ENCODE data around the gene NMNAT3.
"Not testable (repeated sequence)": the region's sequence is repeated elsewhere in the genome, so short reads cannot be mapped to it uniquely, and the experiment has no call there.

Gene NMNAT3

DNA sequence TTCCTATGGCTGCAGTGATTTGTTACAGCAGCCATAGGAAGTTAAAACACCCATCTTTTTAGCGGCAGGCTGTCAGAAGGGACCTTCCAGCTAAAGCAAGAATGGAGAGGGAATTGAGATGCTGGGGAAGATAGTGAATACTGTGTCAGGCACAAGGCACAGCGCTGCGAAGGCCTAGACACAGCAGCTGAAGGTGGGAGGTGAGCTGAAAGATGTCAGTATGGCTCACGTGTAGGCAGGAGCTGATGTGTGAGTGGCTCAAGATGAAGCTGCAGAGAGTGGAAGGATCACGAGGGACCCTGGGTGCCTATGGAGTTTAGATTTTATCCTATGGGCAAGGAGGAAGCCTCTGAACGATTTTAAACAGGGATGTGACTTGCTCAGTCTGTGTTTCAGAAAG is 44.3 kb downstream of the NMNAT3 start:
- DNase-seq, result no peak

DNA sequence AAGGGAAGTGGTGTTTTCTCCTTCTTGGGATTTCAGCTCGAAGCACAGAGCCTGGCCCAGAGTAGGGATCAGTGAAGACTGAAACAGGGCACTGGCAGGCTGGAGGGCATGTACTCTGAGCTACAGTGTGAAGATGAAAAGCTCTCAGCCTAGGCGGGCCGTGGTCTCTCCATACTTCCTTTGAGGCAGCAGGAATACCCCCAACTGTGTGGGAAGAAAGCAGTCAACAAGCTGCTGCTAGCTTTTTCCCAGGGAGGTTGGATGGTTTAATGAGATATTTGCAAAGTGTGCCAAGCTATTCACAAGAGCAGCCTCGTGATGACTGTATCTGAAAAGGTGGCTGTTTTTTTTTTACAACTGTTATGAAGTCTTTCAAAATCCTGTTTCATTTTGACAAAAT is 47.2 kb downstream of the NMNAT3 start:
- no peak for DNase-seq

DNA sequence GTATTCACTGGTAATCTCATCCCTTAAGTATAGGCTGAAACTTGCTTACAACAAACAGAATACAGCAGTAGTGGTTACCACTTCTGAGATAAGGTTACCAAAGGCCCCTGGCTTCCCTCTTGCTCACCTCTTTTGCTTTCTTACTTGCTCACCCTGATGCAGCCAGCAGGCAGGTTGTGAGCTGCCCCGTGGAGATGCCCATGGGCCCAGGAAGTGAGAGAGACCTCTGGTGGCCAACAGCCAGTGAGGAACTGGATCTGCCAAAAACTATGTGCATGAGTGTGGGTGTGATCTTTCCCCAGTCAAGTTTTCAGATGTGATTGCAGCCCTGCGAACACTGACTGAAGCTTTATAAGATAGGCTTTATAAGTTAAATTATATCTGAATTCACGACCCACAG is 48.7 kb downstream of the NMNAT3 start:
- DNase-seq, result no peak

DNA sequence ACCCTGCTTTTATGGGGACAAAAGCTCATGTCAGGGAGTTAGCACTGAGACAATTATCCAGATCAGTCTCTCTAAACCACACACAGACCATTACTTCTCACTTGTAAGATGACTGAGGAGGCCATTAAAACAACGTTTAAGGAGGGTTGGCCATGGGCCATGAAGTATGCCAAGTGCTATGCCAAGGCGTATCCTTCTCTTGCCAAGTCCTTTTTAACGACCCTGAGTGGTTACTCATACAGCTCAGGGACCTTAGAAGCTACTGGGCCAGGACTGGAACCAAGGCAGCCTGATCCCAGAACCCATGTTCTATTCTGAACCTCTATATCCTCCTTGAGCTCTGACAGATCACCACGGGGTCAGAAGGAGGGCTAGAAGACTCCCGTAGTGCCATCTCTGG is 50.0 kb downstream of the NMNAT3 start:
- DNase-seq, result no peak

DNA sequence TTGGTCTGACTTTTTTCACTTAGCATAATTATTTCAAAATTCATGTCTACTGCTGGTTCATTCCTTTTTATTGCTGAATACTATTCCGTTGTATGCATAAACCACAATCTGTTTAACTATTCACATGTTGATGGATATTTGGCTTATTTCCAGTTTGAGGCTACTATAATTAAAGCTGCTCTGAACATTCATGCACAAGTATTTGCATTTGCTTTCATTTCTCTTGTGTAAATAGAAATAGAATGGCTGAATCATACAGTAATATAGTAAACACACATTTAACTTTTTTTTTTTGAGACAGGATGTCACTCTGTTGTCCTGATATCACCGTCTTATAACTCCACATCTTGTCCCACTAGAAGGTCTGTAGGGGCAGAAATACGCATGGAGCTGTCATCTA is 57.3 kb downstream of the NMNAT3 start:
- no peak for DNase-seq

DNA sequence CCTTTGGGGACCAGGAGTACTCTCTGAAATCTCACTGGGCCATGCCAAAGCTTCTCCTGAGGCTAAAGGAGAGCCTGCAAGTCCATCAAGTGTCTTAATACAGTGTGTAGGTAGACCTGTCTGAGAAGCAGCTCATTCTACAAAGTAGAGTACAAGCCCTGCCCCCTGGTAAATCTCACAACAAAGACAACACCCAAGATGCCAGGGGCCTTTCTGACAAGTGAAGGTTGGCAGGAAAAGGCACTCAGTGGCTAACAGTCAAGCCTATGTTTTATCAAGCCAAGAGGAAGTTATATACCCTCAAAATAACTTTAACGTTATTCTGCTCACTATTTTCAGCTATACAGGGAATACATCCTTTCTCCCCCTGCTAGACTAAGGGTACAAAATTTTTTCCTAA is 58.3 kb downstream of the NMNAT3 start:
- no peak for DNase-seq

DNA sequence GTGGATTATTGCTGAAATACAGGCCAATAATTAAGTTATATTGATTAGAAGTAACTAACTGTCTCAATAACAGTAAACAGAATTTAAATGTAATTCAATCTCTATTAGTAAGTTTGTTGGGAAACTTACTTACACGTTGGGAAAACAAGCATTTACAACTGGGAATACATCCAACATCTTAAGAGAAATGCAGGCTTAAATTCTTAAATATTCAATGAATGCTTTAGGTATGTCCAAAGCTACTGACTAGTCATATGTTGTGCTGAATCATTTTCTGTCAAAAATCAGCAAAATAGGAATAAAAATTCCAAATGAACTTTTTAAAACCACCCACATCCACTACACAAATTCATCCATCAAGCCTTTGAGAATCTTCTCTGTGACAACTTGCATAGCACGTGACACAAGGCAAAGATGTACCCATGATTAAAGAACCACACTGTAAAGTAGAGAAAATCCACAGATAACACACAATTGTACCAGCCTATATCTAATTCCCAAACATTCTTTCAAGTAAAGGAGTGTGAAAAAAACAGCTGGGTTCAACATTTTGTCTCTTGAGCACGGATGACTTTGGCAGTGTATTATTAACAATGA is 60.0 kb downstream of the NMNAT3 start:
- DNase-seq, result no peak

DNA sequence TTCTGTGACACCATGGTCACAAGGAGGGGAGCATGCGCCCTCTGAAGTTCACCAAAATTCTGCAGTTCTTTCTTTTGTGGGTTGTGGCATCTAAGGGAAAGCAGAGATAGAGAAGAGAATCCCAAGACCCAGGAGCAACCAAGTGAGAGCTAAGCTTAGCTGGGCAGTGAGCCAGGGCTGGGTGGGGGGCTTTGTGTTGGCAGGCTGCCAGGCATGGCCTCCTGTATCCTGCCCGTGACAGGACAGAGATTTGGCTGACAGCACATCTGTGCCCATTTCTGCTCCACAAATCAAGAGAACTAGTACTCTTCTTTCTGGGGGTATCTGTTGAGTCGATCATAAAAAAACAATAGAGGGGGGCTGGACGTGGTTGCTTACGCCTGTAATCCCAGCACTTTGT is 66.2 kb downstream of the NMNAT3 start:
- DNase-seq, result no peak

DNA sequence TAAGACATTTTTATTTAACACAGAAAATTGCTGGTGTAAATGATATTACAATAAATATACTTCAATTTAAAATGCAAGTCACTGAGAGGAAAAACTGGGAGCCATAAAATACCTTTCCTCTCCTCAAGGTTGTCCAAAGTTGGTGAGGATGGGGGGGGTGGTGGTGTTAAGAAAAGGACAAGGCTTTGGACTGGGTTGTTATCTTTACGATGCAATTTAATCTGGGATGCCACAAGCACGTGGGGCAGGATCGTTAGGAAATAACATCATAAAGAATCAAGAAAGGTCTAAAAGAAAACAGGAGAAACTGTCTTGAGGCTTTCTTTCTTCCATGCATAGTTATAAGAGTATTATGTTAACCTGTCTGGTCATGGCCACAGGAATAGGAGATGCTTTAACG is 66.9 kb downstream of the NMNAT3 start:
- no peak for DNase-seq

DNA sequence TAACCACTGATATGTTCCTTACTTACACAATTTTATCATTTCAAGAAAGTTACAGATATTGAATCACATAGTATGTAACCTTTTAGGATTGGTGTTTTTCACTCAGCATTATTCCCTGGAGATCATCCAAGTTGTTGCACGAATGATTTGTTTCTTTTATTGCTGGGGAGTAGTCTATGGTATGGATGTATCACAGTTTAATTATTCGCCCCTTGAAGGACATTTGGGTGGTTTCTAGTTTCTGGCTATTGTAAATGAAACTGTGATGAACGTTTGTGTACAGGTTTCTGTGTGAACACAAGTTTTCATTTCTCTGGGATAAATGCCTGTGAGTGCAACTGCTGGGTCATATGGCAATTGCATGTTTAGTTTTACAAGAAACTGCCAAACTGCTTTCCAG is 68.8 kb downstream of the NMNAT3 start:
- no peak for DNase-seq

DNA sequence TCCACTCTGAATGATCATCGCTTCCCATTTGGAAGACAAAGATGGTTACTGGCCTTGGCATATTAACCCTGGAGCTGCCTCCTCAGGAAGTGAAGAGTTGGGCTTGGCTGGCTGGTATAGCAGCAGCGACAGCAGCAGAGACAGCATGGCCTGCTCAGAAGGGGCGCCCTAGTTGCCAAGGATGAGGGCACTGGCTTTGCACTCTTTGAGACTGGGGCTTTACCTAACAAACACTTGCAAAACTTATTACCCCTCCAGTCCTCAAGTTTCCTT is 69.7 kb downstream of the NMNAT3 start:
- DNase-seq, result no peak

DNA sequence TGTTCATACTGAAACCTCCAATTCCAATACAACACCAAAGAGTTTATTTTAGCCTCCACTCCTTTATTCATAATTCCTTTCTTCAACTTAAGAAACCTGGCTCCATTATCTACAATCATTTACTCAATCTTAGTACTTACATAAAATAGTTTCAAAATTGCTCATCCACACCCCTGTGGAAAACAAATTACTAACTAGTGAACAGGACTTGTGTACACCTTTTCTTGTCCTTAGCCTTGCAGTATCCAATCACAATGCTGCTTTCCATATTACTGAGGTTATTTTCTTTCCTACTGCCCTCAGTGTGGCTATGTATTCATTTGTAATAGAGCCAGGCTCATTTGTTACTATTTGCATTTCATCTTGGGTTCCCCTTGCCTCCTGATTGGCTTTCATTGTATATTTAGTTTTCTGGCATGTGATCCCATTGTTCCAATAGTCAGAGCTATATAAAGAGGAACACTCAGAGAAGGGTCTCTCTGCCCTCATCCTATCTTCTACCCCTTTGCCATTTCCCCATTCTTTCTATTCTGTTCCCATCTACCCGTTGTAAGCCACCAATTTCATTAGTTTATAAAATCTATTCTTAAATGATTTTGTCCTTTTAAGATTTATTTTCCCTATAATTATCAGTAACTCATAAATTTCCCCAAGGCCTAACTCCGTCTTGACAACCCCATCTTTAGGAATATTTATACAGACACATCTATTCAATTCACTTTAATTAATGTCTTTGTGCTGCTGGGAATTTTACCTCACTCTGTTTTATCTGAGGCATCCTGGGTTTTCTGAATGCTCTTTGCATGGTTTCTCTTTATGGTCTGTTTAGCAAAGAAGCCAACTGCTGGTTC is 70.3 kb downstream of the NMNAT3 start:
- no peak for DNase-seq

DNA sequence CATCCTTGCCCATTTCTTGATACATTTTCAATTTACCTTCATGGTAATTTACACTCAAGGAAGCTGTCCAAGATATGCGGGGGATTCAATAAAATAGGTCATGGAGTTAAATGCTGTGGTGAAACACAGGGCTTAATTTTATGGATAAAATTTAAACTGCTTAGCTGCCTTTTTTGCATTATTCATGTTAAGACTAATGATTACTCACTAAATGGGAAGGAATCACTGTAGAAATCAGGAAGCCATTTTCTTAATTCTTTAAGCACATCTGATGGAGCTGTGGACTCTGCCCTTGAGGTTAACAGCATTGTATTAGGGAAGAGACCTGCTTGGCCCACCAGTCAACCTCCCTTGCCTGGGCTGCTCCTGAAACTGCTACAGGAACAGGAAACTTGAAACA is 75.8 kb downstream of the NMNAT3 start:
- no peak for DNase-seq

DNA sequence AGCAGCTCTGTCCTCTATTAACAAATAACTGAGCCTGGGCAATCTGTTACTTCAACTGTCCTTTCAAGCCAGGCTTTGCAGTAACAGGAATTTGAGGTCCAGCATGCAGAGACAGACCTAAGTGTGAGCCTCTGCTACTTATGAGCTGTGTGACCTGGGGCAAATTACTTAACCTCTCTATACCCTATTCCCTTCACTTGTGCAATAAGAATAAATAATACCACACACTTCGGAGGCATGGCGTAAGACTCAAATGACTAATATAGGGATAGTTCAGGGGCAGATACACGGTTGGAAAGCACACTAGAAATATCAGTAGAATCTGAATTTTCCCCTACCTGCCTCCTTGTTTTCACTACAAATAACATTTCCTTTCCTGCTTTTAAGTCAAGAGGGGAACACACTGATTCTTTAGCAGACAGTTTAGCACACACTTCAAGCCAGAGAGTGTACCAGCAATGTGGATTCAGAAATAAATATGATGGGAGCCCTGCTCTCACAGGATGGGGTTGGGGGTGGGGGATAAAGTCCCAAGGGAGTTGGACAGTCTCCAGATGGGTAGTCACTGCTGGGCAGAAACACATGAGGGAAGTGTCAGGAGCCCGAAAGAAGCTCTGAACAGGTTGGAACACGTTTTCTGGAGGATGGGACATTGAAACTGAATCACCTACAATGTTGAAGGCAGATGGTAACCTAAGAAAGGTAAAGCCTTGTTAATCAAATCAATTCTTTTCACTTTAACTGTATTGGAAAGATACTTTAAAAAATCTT is 76.4 kb downstream of the NMNAT3 start:
- no peak for DNase-seq

DNA sequence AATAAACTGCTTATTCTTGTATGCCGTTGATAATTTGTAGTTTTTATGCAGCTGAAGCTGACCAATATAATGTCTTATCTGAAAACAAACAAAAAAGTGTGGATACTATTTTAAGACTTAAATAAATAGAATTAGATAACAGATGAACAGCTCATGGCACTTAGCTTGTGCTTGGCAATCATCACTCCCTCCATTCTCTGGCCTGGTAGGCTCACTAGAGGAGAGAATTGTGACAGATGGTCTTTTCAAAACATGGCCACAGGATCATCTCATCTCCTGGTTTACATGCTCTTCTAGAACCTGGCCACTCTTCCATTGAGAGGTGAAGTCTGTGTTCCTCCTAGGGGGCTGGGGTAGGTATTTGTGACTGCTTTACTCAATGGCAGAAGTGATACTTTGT is 79.8 kb downstream of the NMNAT3 start:
- no peak for DNase-seq

DNA sequence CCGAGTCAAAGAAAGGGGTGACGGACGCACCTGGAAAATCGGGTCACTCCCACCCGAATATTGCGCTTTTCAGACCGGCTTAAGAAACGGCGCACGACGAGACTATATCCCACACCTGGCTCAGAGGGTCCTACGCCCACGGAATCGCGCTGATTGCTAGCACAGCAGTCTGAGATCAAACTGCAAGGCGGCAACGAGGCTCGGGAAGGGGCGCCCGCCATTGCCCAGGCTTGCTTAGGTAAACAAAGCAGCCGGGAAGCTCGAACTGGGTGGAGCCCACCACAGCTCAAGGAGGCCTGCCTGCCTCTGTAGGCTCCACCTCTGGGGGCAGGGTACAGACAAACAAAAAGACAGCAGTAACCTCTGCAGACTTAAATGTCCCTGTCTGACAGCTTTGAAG is 86.6 kb downstream of the NMNAT3 start:
- not testable (repeated sequence) for DNase-seq

DNA sequence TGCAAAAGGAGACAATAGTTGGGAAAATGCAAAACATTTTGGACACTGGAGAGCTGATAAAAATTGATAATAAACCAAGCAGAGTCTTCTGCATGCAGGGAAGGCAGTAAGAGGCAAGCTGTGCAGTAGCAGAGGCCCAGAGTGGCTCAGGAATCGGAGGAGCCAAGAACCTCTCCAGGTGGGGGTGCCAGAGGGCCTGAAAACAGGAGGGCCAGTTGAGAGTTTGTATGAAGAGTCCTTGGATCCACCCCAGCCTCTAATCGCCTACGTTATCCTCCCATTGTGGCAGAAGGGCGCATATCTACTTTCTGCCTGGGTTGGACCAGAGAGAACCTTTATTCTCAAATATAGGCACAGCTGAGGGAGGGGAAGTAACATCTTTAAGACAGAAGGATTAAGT is 89.3 kb downstream of the NMNAT3 start:
- DNase-seq, result no peak

DNA sequence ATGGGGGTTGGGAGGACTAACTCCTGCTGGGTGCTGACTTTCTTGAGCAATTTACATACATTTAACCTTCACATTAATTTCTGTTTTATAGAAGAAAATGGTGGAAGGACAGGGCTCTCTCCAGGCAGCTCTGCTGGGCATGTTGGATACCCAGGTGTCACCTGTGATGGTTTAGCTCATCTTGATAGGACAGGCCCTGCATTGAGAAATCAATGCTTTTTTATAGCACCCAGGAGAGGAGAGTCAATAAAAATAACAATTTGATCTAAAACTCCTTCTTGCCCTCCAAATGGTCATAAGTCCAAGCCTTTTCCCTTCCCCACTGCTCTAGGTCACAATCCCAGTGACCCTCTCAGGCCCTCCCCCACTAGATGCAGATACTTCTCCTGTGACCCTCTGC is 90.0 kb downstream of the NMNAT3 start:
- no peak for DNase-seq

DNA sequence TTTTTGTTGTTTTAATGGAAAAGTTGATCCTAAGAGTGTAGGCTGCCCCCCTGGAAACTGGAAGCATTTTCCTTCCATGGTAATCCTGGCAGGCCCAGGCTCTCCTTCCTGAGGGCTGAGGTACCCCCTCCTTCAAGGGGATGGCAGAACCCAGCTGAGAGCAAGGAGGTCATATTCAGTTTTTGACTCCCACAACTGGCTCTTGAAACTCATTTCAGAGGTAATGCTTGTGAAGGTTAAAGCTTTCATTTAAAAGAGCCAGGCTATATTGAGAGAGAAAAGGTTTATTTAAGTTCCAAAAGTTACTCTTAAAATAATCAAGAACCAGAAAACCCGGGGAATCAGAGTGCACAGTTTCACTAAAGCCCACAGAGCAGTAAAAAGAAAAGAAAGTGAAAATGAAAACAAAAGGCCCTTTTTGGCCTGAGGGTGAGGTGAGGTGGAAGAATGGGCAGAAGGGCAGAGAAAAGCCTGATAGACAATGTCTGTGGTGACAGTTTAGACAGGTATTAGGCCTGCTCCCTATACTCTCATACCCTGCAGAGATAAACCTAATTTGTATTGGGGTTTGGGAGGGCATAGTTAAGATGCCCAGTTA is 91.3 kb downstream of the NMNAT3 start:
- no peak for DNase-seq

DNA sequence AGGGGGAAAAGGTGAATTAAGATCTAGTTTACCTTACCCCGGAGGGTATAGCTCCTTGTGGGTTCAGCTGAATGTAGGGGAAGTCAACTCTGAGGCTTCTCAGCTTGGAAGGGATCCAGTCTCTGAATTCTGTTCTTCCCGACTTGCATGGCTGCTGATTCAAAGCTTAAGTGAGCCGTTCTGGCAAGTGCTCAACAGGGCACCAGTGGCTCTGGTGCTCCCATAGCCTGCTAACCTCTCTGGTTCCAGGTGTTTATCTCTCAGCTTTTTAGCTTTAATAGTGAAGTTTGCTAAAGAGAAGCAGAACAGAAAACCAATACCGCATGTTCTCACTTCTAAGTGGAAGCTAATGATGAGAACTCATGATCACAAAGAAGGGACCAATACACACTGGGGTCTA is 92.0 kb downstream of the NMNAT3 start:
- DNase-seq, result no peak

DNA sequence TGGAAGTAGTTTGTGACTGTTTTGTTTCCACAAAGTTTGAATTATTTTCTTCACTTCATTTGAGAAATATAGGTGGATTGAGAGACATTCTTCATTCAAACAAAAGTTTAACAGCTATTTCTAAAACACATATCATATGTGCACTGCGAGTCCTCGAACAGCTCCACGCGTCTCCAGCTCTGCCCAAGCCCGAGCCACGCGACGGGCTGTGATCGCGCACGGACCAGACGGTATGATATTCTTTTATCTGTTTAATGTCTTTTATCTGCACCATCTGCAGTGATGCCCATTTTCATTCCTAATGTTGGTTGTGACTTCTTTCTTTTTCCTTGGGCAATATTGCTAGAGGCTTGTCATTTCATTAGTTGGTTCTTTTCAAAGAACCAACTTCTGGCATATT is 94.1 kb downstream of the NMNAT3 start:
- not testable (repeated sequence) for DNase-seq

DNA sequence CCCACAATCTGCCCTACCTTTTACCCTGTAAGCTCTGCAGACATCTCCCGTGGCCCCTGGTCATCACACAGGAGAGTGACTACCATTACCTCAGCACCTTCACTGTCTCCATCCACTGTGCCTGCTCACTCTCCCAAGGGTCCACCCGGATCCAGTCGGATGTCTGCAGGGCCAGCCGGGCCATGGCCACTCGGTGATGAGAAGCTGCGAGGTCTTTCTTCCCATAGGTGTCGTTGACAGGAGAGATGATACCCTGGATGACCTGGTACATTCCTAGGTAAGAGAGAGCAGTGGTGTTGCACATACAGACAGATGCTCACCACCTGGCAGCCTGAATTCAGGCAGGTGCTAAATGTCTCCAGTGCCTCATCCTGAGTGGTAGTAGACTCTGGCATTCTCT is 99.0 kb downstream of the NMNAT3 start:
- DNase-seq, result no peak

DNA sequence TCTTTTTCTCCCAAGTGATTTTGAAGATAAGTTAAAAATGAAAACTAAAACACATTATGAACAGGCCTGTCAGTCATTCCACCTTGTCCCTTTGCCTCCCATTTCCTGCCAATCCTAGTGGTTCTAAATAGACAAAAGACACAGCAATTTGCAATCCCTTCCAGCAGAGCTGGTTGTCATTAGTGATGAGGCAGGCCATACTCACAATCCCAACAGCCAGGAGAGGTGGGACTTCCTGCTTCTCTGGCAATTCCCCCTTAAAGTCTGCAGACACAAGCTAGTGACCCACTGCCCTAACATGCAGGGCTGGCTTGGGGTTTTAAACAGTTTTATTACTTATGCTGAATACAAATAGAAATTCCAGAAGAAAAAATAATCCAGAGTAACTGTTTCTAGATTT is 99.9 kb downstream of the NMNAT3 start:
- no peak for DNase-seq

DNA sequence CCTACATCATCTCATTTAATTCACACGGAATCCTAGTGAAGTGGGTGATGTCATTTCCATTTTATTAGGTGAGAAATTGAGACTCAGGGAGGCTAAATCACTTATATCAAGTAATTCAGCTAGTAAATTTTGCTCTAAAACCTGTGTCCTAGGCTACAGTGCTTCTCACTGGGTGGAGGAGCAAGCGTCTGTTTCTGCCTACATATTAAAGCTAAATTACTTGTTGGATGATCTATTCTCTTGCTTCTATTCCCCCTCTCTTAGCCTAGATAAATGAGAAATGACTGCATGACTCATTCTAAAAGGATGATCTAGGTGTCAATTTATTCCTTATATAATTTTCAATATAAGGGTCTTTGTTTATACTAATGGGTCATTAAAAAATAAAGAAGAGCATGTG is 100.4 kb downstream of the NMNAT3 start:
- DNase-seq, result no peak
